GM21423 (cell line): Measurements from ENCODE around the gene LSAMP.
"Not testable (repeated sequence)": the region's sequence is repeated elsewhere in the genome, so short reads cannot be mapped to it uniquely, and the experiment has no call there.

Experiments
- ATAC-seq: cut with Tn5 transposase; IDR thresholded peaks from one replicate; pipeline ENCODE4 v1.9.1; 2021; ENCODE audit warnings: mild to moderate bottlenecking, moderate library complexity; ENCODE audit not compliant: unreplicated experiment

The LSAMP gene

DNA sequence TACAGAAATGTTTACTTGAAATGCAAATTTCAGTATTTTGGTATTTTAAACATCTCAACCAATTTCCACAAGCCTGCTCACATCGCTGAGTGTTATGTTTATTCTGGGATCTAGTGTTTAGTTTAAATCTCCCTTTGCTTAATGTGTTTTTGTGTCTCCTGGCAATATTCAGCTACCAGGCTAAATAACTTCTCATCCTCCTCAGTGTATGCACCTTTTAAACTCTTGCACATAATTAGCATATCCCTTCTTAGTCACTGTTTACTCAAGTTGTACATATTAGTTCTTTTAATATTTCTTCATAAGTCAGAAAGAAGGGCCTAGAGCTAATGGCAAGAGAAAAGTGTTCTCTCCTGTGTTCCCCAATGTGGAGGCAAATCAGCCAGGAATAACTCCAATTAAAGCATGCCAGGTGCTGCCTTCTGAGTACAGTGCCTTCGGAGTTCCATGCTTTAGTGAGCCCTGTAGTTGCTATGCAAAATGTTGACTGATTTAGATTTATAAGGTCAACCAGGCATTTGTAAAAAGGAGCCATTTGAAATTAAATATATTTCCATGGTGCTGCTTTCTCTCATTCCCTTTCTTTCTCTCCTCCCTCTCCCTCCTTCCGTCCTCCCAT lies 587.7 kb downstream of the LSAMP start:
- ATAC-seq: no peak

DNA sequence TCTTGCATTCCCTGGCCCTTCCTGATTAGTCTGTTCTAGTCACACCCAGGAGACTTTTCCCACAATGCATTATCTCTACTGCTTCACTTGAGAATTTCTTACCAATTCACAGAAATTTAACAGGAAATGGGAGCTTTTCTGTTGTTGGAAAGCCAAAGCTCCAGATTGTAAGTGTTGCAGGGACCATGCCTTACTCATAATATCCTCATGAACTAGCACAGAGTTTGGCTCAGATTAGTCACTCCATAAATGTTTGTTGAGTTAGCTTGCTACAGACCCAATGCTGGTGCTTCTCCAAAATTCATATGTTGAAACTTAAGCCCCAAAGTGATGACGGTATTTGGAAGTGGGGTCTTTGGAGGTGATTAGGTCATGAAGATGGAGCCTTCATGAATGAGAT lies 589.4 kb downstream of the LSAMP start:
- no peak for ATAC-seq

DNA sequence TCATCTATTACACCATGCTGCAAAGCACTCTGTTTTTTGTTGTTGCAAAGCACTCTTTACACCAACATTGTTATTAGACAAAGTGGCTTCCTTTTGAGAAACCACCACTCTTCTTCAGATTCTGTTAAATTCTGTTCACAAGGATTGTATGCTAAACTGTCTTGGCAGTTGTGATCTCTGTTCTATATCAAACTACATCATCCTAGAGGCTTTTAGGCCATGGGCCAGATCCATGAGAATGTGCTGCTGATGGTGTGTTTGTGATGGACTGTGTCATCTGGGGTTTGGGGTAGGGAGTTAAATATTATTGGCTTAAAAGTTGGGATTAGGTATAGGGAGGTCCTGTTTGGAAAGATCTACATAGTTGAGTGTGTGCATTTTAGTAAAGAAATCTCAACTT lies 592.2 kb downstream of the LSAMP start:
- ATAC-seq: no peak

DNA sequence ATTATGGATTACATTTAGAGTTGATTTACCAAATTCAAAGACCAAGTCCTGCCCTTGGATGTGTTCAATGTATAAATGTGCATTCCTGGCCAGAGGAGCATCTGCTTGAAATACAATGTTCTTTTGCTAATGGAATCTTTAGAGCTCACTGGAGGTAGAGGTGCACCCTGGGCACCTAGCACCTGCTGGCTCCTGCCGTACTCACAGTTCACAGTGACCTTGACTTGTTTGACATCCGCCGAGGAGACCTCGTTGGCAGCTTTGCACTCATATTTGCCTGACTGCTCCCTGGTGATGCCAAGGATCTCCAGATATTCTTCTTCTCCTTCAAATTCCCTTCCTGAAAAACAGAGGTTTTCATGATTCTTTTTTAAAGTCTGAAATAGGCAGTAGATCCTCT lies 593.0 kb downstream of the LSAMP start:
- no peak for ATAC-seq

DNA sequence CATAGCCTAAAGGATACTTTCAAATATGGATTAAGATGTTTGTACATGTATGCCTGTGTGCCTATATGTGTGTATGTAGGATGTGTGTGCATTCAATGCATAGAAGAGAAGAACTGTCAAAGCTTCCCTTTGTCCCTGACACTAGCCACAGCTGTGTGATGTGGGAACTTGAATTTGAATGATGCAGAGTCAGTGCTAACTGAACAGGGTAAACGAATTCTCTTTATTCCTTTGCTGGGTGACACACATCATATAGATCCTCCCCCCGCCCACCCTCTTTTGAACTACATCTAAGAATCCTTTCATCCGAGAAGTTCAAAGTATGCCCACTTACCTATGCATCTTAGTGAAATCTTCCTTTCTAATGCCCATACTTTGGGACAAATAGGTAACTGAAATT lies 593.7 kb downstream of the LSAMP start:
- ATAC-seq: no peak

DNA sequence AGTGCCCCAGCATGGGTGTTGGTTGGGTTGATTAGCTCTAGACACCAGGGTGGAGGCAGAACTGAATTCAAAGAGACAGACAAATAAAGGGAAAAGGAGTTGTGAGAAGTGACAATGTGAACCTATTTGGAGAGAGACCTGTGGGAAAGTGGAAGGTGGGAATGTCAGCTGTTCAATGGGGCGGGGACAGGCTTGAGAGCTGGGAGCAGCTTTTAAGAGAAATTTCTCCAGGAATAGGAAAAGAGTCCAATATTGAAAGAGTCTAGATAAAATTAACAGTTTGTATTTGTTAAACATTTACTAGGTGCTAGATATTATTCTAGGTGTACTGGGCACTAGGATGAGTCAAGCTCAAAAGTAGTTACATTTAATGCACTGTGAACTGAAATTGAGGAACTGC lies 596.6 kb downstream of the LSAMP start:
- ATAC-seq: no peak

DNA sequence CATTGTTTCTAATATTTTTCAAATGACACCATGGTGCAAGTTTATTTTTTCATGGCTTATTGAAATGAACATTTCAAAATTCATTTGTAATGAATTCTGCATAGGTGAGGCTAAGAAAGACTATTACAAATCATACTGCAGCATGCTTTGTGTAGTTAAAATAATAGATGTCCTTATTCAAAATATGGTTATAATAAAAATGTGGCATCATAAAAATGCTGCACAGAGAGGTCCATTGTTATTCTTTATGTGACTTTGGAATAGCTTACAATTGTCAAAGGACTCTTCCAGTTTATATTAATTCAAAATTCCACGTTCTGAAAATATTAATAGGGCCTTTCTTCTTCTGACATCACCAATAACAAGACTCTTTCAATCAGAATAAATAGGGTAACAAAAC lies 599.3 kb downstream of the LSAMP start:
- ATAC-seq: no peak

DNA sequence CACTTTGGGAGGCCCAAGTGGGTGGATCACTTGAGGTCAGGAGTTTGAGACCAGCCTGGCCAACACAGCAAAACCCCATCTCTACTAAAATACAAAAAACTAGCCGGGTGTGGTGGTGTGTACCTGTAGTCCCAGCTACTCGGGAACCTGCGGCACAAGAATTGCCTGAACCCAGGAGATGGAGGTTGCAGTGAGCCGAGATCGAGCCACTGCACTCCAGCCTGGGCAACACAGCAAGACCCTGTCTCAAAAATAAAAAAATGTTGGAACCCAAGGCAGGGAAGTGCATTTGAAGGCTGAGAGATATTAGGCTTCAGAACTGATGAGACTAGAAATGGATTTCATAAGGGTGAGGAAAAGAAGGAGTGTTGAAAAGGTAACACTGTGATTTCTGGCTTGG lies 600.6 kb downstream of the LSAMP start:
- ATAC-seq: not testable (repeated sequence)

DNA sequence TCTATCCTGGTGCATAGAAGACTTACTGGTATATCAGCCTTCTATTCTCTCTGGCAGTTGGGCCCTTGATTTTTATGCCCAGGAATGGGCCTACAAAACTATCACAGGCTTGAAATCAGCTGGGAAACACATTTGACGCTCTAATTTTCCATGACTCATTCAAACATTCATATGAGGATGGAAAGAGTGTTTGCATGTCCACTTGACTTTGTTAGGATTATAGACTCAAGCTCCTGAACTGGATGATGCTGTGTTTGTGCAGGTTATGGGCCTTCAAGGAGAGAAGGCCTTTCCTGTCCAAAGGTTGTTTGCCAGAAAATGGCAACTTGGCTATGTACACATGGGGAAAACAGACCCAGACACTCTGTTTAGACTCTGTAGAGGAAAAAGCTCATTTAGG lies 602.1 kb downstream of the LSAMP start:
- ATAC-seq: no peak

DNA sequence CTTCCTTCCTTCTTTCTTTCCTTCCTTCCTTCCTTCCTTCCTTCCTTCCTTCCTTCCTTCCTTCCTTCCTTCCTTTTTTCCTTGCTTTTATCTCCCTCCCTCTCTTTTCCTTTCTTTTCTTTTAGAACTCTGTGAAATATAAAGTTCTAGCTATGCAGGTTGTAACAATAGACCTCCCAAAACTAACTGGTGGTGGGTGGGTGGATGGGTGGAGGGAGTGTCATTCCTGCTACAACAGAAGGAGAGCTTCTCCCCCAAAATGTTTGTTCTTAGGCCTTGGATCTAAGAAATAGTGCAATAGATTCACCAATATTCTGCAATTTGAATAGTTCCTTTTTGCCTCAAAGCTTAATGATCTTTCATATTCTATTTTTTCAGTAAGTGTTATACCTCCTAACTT lies 606.0 kb downstream of the LSAMP start:
- no peak for ATAC-seq

DNA sequence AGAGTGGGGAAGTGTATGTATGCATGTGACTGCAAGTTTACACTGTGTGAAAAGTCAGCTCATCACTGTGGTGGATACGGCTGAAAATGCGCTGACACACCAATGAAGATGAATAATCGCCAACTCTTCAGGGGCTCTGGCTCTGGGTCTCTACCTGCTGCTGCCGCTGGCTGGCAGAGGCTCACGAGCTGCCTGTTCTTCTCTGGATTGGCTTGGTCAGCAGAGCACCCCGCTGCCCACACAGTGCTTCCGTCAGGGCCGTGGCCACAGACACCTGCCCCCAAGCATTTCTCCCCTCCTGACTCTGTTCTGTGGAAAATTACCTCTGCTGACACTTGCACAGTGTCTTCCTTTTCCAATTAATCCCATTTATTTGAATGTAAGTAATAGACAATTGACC lies 606.5 kb downstream of the LSAMP start:
- no peak for ATAC-seq

DNA sequence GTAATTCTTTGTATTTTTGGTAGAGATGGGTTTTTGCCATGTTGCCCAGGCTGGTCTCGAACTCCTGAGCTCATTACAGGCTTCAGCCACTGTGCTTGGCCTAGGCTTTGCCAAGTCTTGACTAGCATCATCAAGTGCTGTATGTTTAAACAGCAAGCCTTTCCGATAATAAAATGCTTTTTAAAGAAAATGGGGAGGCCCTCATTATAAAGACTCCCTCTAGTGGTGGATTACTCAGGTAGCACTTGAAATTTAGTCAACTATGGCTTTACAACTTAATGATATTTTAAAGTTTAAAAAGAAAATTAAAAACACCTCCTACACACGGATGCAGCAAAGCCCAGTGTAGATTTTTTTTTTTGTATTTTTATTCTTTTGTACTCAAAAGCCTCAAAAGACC lies 608.3 kb downstream of the LSAMP start:
- no peak for ATAC-seq

DNA sequence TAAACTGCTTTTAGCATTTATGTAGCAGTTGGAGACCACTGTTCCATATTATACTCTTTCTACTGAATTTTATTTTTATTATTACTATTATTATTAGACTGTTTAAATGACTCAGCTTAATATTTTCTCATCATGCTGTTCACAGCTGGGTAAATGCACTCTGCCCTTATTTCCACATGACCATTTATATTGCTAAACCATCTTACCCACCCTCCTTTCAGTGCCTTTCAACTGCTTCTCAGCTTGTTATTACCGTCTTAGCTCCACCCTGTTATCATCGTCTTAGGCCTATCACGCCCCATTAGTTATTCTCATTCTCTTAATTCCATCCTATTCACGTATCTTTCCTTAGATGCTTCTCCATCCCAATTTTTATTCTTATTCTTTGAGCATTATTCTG lies 609.3 kb downstream of the LSAMP start:
- no peak for ATAC-seq

DNA sequence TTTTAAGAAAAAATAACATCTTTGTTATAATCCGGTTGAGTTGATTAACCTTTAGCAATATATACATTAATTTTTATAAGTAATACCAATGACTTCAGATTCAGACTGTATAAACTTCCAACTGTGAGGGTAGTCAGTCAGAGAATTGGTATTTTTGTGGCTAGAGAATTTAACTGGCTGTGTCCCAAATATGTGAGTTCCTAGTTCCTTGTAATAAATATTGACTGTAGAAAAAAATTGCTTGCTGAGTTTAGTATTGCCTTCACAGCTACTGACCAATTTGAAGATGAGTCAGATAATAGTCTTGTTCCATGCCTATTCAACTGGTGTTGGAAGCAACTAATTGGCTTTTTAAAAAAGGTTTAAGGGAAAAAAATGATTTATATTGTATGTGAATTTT lies 611.2 kb downstream of the LSAMP start:
- no peak for ATAC-seq

DNA sequence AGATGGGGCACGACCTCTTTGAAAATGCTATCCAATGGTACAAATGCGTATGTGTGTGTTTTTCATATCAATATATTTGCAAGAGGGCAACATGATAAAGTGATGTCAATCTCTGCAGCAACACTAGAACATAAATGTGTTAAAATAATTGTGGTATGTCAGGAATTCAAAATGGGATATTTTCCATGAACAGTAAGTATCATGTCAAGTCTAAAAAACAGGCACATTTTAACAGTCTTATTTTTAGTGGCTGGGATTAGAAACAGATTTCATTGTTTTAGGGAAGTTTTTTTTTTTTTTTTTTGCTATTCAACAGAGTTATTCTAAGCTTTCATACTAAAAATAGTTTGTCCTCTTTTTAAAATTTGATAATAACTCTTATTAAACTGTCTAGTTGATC lies 612.2 kb downstream of the LSAMP start:
- ATAC-seq: no peak

DNA sequence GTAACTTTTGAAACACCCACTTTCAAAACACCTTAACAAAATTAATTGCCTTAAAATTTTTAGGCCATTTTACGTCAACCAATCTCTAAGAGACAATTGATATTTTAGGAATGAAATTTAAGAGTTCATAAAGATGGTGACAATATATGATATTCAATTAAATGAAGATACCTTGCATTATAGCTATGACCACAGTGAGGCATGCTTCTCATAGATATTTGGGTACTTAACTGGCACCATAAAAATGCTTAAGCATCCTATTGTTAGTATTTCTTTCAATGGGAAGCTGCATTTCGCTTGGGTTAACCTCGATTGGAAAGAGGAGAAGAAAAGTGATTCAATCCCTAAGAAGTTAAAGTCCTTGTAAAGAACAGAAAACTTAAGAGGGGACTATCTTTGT lies 613.0 kb downstream of the LSAMP start:
- ATAC-seq: no peak

DNA sequence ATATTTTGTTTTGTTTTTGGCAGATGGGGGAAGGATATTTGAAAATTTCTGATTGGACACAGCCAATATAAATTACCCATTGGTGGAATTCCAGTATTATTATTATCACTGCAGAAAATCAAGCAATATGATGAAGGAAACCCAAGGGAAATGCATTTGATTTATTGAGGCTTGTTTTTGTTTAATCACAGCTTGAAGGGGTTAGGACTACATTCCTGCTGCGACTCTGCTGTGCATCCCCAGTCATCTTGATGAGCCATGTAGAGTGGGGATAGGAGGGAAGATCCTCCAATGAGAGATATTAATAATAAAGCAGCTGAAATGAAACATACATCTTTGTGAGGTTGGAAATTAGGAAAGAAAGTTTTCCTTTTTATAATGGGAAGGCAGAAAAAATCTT lies 613.4 kb downstream of the LSAMP start:
- no peak for ATAC-seq

DNA sequence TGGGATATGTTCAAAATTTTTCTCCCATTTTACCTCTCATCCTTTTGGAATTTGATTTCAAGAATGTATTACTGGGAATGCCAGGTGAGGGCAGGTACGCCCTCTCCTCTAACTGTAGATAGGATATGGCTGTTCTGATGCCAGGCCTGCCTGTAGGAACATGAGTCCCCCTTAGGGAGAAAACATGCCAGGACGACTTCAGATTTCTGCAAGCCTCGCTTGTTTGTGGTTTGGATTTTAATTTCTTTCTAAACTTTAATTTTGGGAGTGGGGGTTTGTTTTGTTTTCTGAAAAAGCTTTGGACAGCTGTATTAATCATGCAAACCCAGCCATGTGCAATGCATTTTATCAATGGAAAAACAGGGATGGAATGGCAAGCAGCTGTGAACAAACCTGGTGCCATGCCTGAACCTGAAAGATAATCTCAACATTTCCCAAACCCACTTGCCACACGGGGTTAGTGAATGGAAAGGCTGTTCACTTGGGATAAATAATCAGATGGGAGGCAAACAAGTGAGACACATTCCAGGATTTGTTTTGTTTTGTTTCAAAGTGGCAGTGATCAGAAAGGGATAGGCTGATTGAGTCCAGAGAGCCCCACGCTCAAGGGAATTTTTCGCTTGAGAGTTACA lies 614.4 kb downstream of the LSAMP start:
- ATAC-seq: no peak

DNA sequence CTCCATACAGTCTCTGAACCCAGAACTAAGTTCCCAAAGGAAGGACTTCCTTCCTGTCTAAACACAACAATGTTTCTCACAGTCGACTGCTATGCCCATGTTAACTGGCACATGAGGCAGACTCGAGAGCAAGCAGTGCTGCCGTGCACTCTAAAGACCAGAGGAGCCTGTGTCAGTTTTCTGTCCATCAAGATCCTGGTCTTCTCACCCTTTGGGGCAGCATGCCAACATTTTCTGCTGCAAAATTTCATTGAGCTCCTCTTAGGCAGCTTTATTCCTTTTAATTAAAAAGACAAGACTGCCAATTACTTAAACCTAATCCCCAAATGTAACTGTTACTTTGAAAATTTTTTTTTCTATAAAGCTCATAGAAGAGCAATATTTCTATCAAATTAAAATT lies 616.9 kb downstream of the LSAMP start:
- ATAC-seq: no peak

DNA sequence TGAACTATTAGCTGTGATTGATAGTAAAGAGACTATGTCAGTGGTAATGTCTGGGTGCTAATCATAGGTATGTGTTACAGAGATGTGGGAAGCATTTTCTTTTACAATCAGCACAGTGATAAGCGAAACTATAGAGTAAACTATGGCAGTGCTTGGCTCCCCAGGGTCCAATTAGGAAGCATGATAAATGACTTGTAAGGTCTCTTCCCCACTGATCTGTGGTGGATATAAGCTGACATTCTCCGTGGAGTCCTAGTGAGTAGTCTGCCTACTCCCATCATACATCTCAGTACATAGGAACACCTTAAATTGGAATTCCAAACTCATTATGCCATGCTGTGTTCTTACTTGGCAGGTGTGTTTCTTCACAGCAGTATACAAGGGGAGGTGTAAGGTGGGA lies 617.8 kb downstream of the LSAMP start:
- no peak for ATAC-seq

DNA sequence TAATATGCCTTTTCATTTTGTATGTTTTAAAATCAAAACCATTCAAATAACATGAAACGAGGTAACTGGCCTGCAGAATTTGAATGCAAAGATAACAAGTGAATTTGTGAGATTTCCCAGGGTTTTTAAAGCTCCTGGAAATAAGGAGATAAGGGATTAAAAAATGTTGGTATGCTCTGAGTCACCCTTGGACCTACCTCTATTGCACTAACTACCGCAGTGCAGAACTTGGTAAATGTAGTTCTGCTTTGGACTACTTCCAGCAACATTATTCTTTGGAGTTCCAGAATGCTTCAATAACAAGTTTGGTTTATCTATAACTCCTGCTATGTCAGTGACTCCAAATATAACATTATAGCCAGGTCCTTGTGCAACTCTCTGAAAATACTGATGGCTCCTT lies 620.2 kb downstream of the LSAMP start:
- ATAC-seq: no peak

DNA sequence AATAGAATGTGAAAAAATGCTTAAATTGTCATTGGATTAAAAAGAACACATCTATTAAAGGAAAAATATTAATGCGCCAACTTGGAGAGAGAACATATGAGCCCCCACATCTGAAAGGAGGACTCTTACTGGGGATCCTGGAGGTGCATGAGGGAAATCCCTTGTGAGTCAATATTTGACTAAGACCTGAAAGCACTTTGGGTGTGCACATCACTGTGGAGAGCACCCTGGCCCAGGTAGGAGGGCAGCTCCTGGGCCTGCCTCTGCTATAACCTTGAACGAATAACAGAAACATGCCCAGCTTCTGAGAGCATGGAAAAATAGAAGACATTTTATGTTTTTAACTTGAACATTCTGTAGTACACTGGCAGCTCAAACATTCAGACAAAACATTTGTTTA lies 622.2 kb downstream of the LSAMP start:
- ATAC-seq: no peak

DNA sequence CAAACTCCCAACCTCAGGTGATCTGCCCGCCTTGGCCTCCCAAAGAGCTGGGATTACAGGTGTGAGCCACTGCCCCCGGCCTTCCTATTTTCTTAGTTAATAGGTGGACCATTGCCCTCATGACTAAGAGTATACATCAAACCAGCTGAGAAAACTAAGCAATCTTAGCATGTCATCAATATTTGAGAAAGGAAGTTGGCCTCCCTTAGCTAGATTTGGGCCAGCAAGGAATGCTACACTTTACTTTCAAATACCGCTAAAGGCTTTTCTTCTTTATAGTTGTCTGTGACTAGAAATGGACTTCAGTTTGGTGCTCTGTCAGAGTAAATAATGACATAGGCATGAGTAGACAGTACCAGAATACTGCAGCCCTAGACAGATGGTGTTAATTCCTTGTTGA lies 622.7 kb downstream of the LSAMP start:
- no peak for ATAC-seq
